ENCODE results near the gene SDC3. TPM values are rescaled to one million over a fixed set of nuclear protein-coding genes. Genes with fewer than 3 reads are reported as not detected.

The SDC3 gene

GRCh38 chr1:30820299-30820698, 88.3 kb downstream of the SDC3 start:
- peaks cover 0 to 51% of the 10 kb centered on the region in 2 experiments for H3K27me3 ChIP-seq (ENCODE audit: control insufficient read depth in 1 of 2, insufficient read depth in 1 of 2, low read length in 2 of 2)
- H3K23ac ChIP-seq (ENCODE audit: low read length in 2 of 2): no peak overlapping the region
- no peak overlapping the region for H3K14ac ChIP-seq (ENCODE audit: low read length in 2 of 2)
- no peaks in the 10 kb centered on the region for H3K79me1 ChIP-seq (replicated peaks; ENCODE audit: low read length, poor library complexity, severe bottlenecking)
- no peak overlapping the region for H3K9ac ChIP-seq (ENCODE audit: low read length)
- H2BK15ac ChIP-seq (ENCODE audit: low read depth, poor library complexity, severe bottlenecking): no peak overlapping the region
- H3K4me2 ChIP-seq (ENCODE audit: low read length, poor library complexity, severe bottlenecking): no peak overlapping the region
- H3K18ac ChIP-seq (ENCODE audit: low read depth in 1 of 2, low read length in 2 of 2): peak overlapping the region in 1 of 2 experiments; percentile 2
- DNase-seq: no peak
- H3K4me1 ChIP-seq (ENCODE audit: control insufficient read depth, insufficient read depth, low read depth, low read length): peaks cover 40% of the 10 kb centered on the region
- H3K27ac ChIP-seq (ENCODE audit: low read length, poor library complexity, severe bottlenecking): no peak overlapping the region
- H3K4ac ChIP-seq (ENCODE audit: low read depth in 1 of 2, low read length in 2 of 2): peak overlapping the region in 1 of 2 experiments; percentile 29
- H2BK120ac ChIP-seq (ENCODE audit: low read depth, low read length): no peak overlapping the region
- no peak overlapping the region for H4K91ac ChIP-seq (ENCODE audit: low read length)
- 89% methylated on average over 5 of the region's 5 CpGs for WGBS
- H2AK5ac ChIP-seq (ENCODE audit: low read length, severe bottlenecking): no peak overlapping the region
- peak overlapping the region; percentile 39 for H4K8ac ChIP-seq (ENCODE audit: low read length)
- H3K36me3 ChIP-seq (ENCODE audit: control insufficient read depth in 1 of 2, insufficient read depth in 2 of 2, low read depth in 1 of 2, low read length in 2 of 2): no peaks in the 10 kb centered on the region
- H3K4me3 ChIP-seq (ENCODE audit: insufficient read depth in 1 of 2, low read depth in 1 of 2, low read length in 2 of 2): no peak overlapping the region
- H2AFZ ChIP-seq (ENCODE audit: low read depth, low read length): no peak overlapping the region
- no peaks in the 10 kb centered on the region for H3K9me3 ChIP-seq (ENCODE audit: control insufficient read depth, low read length)
- peak overlapping the region; percentile 6 to 29 for H2BK12ac ChIP-seq (ENCODE audit: low read length in 2 of 2)
- no peak overlapping the region for H2BK5ac ChIP-seq (ENCODE audit: low read depth, low read length, poor library complexity, severe bottlenecking)

Small RNAs within 50 kb of the gene (small RNA-seq; reads per million reads assigned to genes)
- gene RN7SKP91 (ENCODE audit: low read depth) (not detected), gene RN7SL371P (ENCODE audit: low read depth) (not detected)

Measured in mesenchymal stem cell (in vitro differentiated cells and primary cell).